Measurements from ENCODE around the gene CADPS.

The CADPS gene

DNA sequence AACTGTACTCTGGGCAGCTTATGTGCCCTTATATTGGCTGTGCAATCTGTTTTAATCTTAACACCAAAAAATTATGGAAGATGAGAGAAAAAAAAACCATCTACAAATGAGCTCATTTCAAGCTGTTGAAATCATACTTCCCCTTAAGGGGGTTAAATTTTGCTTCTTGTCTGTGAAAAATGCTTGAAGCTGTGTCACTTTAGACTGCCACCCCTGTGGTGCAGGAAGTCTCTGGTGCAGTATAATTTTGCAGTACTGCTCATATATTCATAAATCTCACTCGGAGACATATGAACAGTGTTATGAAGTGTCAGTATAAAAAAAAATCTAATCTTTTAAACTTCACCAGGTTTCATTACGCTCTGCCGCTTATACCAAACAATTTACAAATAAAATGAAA lies 471.5 kb downstream of the CADPS start:
- H3K36me3 ChIP-seq (ENCODE audit: insufficient read depth, low read length) = no peaks in the 10 kb centered on the region
- no peaks in the 10 kb centered on the region for H3K9me3 ChIP-seq (ENCODE audit: low read length)
- no peaks in the 10 kb centered on the region for H3K27me3 ChIP-seq (ENCODE audit: control insufficient read depth in 1 of 2, insufficient read depth in 2 of 2, low read length in 2 of 2)
- no peak overlapping the region for H3K27ac ChIP-seq (ENCODE audit: low read depth, low read length)
- H3K4me1 ChIP-seq (ENCODE audit: insufficient read depth, low read length) = no peaks in the 10 kb centered on the region
- H3K9ac ChIP-seq (ENCODE audit: low read length) = no peak overlapping the region
- no peak overlapping the region for H3K4me3 ChIP-seq (ENCODE audit: low read depth in 1 of 2, low read length in 2 of 2)

- Histone ChIP-seq H3K9ac (ENCODE audit: low read length) (no peak overlapping the region), H3K36me3 (ENCODE audit: insufficient read depth, low read length) (no peaks in the 10 kb centered on the region), H3K27me3 (ENCODE audit: control insufficient read depth in 1 of 2, insufficient read depth in 2 of 2, low read length in 2 of 2) (no peaks in the 10 kb centered on the region)
Observed at GRCh38 chr3:62392626-62393292, 482.5 kb downstream of the CADPS start.

DNA sequence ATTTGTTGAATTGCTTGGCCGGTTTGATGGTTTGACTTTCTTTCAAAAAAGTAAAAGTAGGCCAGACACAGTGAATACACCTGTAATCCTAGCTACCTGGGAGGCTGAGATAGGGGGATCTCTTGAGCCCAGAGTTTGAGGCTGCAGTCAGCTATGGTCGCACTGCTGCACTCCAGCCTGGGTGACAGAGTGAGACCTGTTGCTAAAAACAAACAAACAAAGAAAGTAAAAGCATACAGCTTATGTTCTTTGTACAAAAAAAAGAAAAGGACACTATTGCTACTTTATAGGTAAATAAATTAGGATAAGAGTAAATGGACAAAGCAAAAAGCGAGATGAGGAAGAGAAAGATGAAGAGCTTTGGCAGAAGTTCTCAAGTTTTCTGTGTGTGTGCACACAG lies 488.0 kb downstream of the CADPS start:
- Histone ChIP-seq H3K9ac (ENCODE audit: low read length) (no peak overlapping the region), H3K4me3 (ENCODE audit: low read depth in 1 of 2, low read length in 2 of 2) (no peak overlapping the region), H3K36me3 (ENCODE audit: insufficient read depth, low read length) (no peaks in the 10 kb centered on the region), H3K27ac (ENCODE audit: low read depth, low read length) (no peak overlapping the region), H3K9me3 (ENCODE audit: low read length) (no peaks in the 10 kb centered on the region), H3K4me1 (ENCODE audit: insufficient read depth, low read length) (no peaks in the 10 kb centered on the region), H3K27me3 (ENCODE audit: control insufficient read depth in 1 of 2, insufficient read depth in 2 of 2, low read length in 2 of 2) (no peaks in the 10 kb centered on the region)

More at GRCh38 chr3:62392626-62393292, 482.5 kb downstream of the CADPS start:
- Histone ChIP-seq H3K9me3 (ENCODE audit: low read length) (no peaks in the 10 kb centered on the region), H3K4me1 (ENCODE audit: insufficient read depth, low read length) (no peaks in the 10 kb centered on the region), H3K4me3 (ENCODE audit: low read depth in 1 of 2, low read length in 2 of 2) (no peak overlapping the region), H3K27ac (ENCODE audit: low read depth, low read length) (no peak overlapping the region)

GRCh38 chr3:62379321-62379798 lies 495.9 kb downstream of the CADPS start:
- H3K27me3 ChIP-seq (ENCODE audit: control insufficient read depth in 1 of 2, insufficient read depth in 2 of 2, low read length in 2 of 2) = peaks cover 50 to 54% of the 10 kb centered on the region in 2 donors

DNA sequence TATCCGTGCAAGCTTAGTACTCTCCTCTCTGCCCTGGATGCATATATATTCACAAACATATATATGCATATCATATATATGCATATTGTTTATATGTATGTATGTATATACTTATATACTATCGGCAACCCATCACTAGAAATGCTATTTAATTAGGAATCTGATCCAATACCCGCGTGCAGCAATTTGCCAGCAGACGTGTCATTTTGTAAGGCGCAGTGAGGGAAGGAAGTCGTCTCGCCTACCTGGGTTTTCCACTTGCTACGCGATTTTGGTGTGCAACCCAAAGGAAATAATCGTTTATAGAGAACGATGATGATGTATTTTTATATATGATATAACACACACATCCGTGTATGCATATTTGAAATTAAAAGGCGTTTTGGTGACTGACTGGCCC lies 496.3 kb downstream of the CADPS start:
- peaks cover 53 to 55% of the 10 kb centered on the region in 2 donors for H3K27me3 ChIP-seq (ENCODE audit: control insufficient read depth in 1 of 2, insufficient read depth in 2 of 2, low read length in 2 of 2)
- no peak overlapping the region for H3K9ac ChIP-seq (ENCODE audit: low read length)
- H3K27ac ChIP-seq (ENCODE audit: low read depth, low read length) = no peak overlapping the region
- no peak overlapping the region for H3K4me3 ChIP-seq (ENCODE audit: low read depth in 1 of 2, low read length in 2 of 2)
- H3K4me1 ChIP-seq (ENCODE audit: insufficient read depth, low read length) = peaks cover 2% of the 10 kb centered on the region
- H3K9me3 ChIP-seq (ENCODE audit: low read length) = no peaks in the 10 kb centered on the region
- no peaks in the 10 kb centered on the region for H3K36me3 ChIP-seq (ENCODE audit: insufficient read depth, low read length)

More at GRCh38 chr3:62379321-62379798, 495.9 kb downstream of the CADPS start:
- Histone ChIP-seq H3K27ac (ENCODE audit: low read depth, low read length) (no peak overlapping the region), H3K4me1 (ENCODE audit: insufficient read depth, low read length) (no peaks in the 10 kb centered on the region), H3K36me3 (ENCODE audit: insufficient read depth, low read length) (no peaks in the 10 kb centered on the region), H3K9ac (ENCODE audit: low read length) (no peak overlapping the region), H3K4me3 (ENCODE audit: low read depth in 1 of 2, low read length in 2 of 2) (no peak overlapping the region), H3K9me3 (ENCODE audit: low read length) (no peaks in the 10 kb centered on the region)

DNA sequence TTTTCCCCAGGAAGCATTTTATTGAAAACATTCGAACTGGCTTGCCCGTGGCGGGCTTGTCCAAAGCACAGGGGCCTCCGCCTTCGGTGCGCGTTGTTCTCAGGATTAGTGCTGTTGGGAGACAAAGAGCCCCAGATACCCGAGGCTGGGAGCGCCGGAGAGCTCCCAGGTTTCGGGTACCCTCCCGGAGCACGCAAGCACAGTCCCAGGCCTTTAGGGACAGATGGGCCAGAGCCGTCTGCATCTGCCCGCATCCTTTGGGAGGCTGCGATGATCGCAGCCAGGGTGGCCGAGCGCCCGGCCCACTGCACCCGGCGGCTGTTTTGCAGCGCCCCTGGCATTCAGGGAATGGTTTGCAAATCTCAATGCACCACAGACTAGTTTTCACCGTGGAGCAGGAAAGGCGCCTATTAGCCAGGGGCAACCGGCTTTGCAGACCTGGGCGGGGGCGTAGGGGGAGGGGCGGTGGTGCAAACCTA lies 496.9 kb downstream of the CADPS start:
- Histone ChIP-seq H3K27me3 (ENCODE audit: control insufficient read depth in 1 of 2, insufficient read depth in 2 of 2, low read length in 2 of 2) (peaks cover 53 to 61% of the 10 kb centered on the region in 2 donors), H3K4me3 (ENCODE audit: low read depth in 1 of 2, low read length in 2 of 2) (no peak overlapping the region)

GRCh38 chr3:62376906-62377877 lies 498.0 kb downstream of the CADPS start:
- Histone ChIP-seq H3K27me3 (ENCODE audit: control insufficient read depth in 1 of 2, insufficient read depth in 2 of 2, low read length in 2 of 2) (peaks cover 53 to 71% of the 10 kb centered on the region in 2 donors), H3K4me3 (ENCODE audit: low read depth in 1 of 2, low read length in 2 of 2) (no peak overlapping the region), H3K9ac (ENCODE audit: low read length) (no peak overlapping the region)

More for the DNA sequence above, 496.9 kb downstream of the CADPS start:
- H3K9ac ChIP-seq (ENCODE audit: low read length) = no peak overlapping the region
- no peaks in the 10 kb centered on the region for H3K9me3 ChIP-seq (ENCODE audit: low read length)
- peaks cover 6% of the 10 kb centered on the region for H3K4me1 ChIP-seq (ENCODE audit: insufficient read depth, low read length)
- no peak overlapping the region for H3K27ac ChIP-seq (ENCODE audit: low read depth, low read length)
- no peaks in the 10 kb centered on the region for H3K36me3 ChIP-seq (ENCODE audit: insufficient read depth, low read length)

GRCh38 chr3:62376454-62376720 lies 498.8 kb downstream of the CADPS start:
- H3K9ac ChIP-seq (ENCODE audit: low read length) = no peak overlapping the region
- H3K4me3 ChIP-seq (ENCODE audit: low read depth in 1 of 2, low read length in 2 of 2) = no peak overlapping the region
- H3K4me1 ChIP-seq (ENCODE audit: insufficient read depth, low read length) = peaks cover 6% of the 10 kb centered on the region
- peaks cover 60 to 79% of the 10 kb centered on the region in 2 donors for H3K27me3 ChIP-seq (ENCODE audit: control insufficient read depth in 1 of 2, insufficient read depth in 2 of 2, low read length in 2 of 2)
- H3K36me3 ChIP-seq (ENCODE audit: insufficient read depth, low read length) = no peaks in the 10 kb centered on the region
- H3K27ac ChIP-seq (ENCODE audit: low read depth, low read length) = no peak overlapping the region
- H3K9me3 ChIP-seq (ENCODE audit: low read length) = no peaks in the 10 kb centered on the region

More at GRCh38 chr3:62376906-62377877, 498.0 kb downstream of the CADPS start:
- peaks cover 6% of the 10 kb centered on the region for H3K4me1 ChIP-seq (ENCODE audit: insufficient read depth, low read length)
- H3K9me3 ChIP-seq (ENCODE audit: low read length) = no peaks in the 10 kb centered on the region
- H3K27ac ChIP-seq (ENCODE audit: low read depth, low read length) = no peak overlapping the region
- H3K36me3 ChIP-seq (ENCODE audit: insufficient read depth, low read length) = no peaks in the 10 kb centered on the region

DNA sequence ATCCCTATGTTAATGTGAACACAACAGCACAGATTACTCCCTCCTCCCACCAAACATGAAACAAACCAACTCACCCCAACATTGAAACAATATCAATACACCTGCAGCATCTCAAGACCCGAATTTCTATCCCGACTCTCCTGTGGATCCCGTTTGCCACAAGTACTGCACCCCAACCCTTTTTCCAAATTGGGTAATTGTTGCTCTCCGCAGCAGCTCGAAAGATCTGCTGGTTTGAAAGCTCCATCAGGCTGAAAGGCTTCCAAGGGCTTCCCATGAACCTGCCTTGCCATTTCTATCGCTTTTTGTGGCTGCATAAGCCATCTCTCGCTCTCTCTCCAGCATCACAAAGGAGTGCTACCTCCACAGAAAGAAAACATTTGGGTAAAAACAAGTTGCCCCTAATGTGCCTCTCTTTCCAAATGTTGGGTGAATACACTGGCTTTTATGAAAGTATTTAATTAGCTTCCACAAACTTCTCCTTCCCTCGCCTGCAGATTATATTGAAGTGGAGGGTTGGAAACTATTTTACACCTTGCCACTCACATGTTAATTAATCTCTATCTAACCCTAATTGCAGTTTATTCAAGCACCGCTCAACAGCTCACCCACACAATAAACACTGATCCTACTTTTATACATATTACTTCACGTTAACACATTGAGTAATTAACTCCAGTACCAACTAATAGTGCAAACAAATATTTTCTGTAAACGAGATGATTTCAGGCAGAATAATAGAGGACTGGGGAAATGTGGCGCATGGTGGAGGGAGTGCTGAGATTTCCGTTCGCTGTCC lies 499.4 kb downstream of the CADPS start:
- Histone ChIP-seq H3K9me3 (ENCODE audit: low read length) (no peaks in the 10 kb centered on the region), H3K4me1 (ENCODE audit: insufficient read depth, low read length) (peaks cover 9% of the 10 kb centered on the region), H3K27me3 (ENCODE audit: control insufficient read depth in 1 of 2, insufficient read depth in 2 of 2, low read length in 2 of 2) (peaks cover 63 to 85% of the 10 kb centered on the region in 2 donors), H3K36me3 (ENCODE audit: insufficient read depth, low read length) (no peaks in the 10 kb centered on the region), H3K27ac (ENCODE audit: low read depth, low read length) (no peak overlapping the region), H3K4me3 (ENCODE audit: low read depth in 1 of 2, low read length in 2 of 2) (no peak overlapping the region), H3K9ac (ENCODE audit: low read length) (no peak overlapping the region)

GRCh38 chr3:62374341-62375218 lies 500.6 kb downstream of the CADPS start:
- Histone ChIP-seq H3K9me3 (ENCODE audit: low read length) (no peaks in the 10 kb centered on the region), H3K4me1 (ENCODE audit: insufficient read depth, low read length) (peaks cover 14% of the 10 kb centered on the region), H3K4me3 (ENCODE audit: low read depth in 1 of 2, low read length in 2 of 2) (no peak overlapping the region), H3K9ac (ENCODE audit: low read length) (no peak overlapping the region), H3K27ac (ENCODE audit: low read depth, low read length) (no peak overlapping the region), H3K27me3 (ENCODE audit: control insufficient read depth in 1 of 2, insufficient read depth in 2 of 2, low read length in 2 of 2) (peaks cover 63 to 92% of the 10 kb centered on the region in 2 donors), H3K36me3 (ENCODE audit: insufficient read depth, low read length) (no peaks in the 10 kb centered on the region)

Measured in muscle layer of colon (tissue), 2 donors.